ENCODE measurements around the gene LRP1.
A peak's percentile ranks its signal among the peaks of the same experiment; 100 is the strongest.

LRP1 gene

DNA sequence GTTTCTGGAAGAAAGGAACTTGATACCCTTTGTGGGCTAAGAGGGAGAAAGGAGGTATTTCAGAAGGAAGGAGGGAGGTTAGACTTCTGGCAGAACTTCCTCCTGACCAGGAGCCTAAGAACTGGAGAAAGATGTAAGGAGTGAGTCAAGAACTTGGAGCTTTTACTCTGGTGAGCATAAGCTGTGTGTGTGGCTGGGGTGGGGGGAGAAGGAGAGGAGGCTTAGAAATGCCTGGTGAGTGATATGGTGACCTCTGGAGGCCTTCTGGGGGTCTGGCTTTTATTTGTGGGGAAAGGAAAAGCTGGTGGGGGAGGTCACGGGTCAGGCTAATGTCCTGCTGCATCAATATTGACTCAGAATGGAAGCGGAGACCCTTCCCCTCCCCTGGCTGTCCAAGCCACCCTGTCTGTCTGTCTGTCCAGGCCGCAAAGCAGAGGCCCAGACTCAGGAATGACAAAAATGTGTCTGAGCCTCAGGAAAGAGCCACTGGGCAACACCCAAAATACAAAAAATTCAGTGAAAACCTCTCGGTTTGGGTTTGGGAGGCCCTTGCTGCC lies 4.8 kb downstream of the LRP1 start:
- no peak for DNase-seq (ENCODE audit: low read depth, low spot score)
- no peak for TF ChIP-seq ZNF274 (IDR thresholded peaks at IDR 0.05; ENCODE audit: low read depth, low read length)
- TF ChIP-seq YY1 (IDR thresholded peaks at IDR 0.05; ENCODE audit: insufficient read depth, insufficient read length) = no peak
- no peak for TF ChIP-seq SUZ12 (IDR thresholded peaks at IDR 0.05; ENCODE audit: extremely low read depth, insufficient read depth, insufficient read length)
- H3K9me3 ChIP-seq (ENCODE audit: insufficient read depth, low read length) = no peaks in the 10 kb centered on the region
- H3K27me3 ChIP-seq (ENCODE audit: insufficient read depth, insufficient read length) = no peaks in the 10 kb centered on the region
- peak overlapping the region; percentile 26 for H3K9ac ChIP-seq (ENCODE audit: insufficient read length, low read depth)
- peaks cover 34% of the 10 kb centered on the region for H3K4me1 ChIP-seq (ENCODE audit: insufficient read depth, insufficient read length)
- H3K36me3 ChIP-seq (ENCODE audit: insufficient read depth, insufficient read length, low read length) = peaks cover 13% of the 10 kb centered on the region
- no peak overlapping the region for H3K4me3 ChIP-seq (ENCODE audit: insufficient read length, low read depth)

DNA sequence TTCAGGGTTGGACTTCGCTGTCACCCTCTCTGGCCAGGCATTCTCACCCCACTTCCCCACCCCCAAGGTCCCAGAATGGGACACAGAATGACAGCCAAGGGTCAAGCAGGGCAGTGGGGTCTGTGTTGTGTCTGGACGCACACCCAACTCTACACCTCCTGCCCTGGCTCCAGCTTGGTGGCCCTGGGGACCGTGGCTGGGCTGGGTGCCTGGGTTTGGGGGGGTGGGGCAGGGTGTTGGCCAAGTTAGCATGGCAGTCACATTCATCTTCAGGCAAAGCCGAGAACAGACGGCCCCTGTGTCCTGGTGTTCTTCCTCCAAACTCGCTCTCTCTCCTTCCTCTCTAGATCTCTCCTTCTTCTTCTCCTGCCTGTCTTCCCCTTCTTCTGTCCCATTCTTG lies 5.6 kb downstream of the LRP1 start:
- Histone ChIP-seq H3K9me3 (ENCODE audit: insufficient read depth, low read length) (no peaks in the 10 kb centered on the region), H3K4me3 (ENCODE audit: insufficient read length, low read depth) (no peak overlapping the region), H3K36me3 (ENCODE audit: insufficient read depth, insufficient read length, low read length) (peaks cover 22% of the 10 kb centered on the region), H3K9ac (ENCODE audit: insufficient read length, low read depth) (no peak overlapping the region), H3K4me1 (ENCODE audit: insufficient read depth, insufficient read length) (peaks cover 36% of the 10 kb centered on the region), H3K27me3 (ENCODE audit: insufficient read depth, insufficient read length) (no peaks in the 10 kb centered on the region)
- DNase-seq (ENCODE audit: low read depth, low spot score) = no peak
- TF ChIP-seq SUZ12 (IDR thresholded peaks at IDR 0.05; ENCODE audit: extremely low read depth, insufficient read depth, insufficient read length) = no peak
- no peak for TF ChIP-seq ZNF274 (IDR thresholded peaks at IDR 0.05; ENCODE audit: low read depth, low read length)

DNA sequence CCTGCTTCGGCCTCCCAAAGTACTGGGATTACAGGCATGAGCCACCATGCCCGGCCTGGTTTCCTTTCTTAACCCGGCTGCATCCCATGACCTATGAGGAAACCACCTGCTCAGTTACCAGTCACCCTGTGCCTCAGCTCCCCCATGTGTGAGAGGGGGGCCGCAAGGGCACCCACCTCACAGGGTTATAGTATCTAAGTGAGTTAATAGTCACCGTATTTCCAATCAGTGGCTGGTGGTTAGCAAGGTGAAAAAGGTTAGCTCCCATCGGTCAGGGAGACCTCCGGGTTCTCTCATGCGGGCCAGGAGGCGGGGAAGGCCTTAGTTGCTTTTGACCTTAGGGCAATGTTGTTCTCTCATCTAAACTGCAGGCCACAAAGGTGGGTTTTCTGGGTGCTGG lies 6.7 kb downstream of the LRP1 start:
- DNase-seq (ENCODE audit: low read depth, low spot score) = no peak
- no peaks in the 10 kb centered on the region for H3K27me3 ChIP-seq (ENCODE audit: insufficient read depth, insufficient read length)
- no peaks in the 10 kb centered on the region for H3K9me3 ChIP-seq (ENCODE audit: insufficient read depth, low read length)
- H3K9ac ChIP-seq (ENCODE audit: insufficient read length, low read depth) = peak overlapping the region; percentile 33
- H3K4me1 ChIP-seq (ENCODE audit: insufficient read depth, insufficient read length) = peaks cover 34% of the 10 kb centered on the region
- no peak overlapping the region for H3K4me3 ChIP-seq (ENCODE audit: insufficient read length, low read depth)
- TF ChIP-seq SUZ12 (IDR thresholded peaks at IDR 0.05; ENCODE audit: extremely low read depth, insufficient read depth, insufficient read length) (no peak), YY1 (IDR thresholded peaks at IDR 0.05; ENCODE audit: insufficient read depth, insufficient read length) (no peak), ZNF274 (IDR thresholded peaks at IDR 0.05; ENCODE audit: low read depth, low read length) (no peak)
- H3K36me3 ChIP-seq (ENCODE audit: insufficient read depth, insufficient read length, low read length) = peaks cover 32% of the 10 kb centered on the region

DNA sequence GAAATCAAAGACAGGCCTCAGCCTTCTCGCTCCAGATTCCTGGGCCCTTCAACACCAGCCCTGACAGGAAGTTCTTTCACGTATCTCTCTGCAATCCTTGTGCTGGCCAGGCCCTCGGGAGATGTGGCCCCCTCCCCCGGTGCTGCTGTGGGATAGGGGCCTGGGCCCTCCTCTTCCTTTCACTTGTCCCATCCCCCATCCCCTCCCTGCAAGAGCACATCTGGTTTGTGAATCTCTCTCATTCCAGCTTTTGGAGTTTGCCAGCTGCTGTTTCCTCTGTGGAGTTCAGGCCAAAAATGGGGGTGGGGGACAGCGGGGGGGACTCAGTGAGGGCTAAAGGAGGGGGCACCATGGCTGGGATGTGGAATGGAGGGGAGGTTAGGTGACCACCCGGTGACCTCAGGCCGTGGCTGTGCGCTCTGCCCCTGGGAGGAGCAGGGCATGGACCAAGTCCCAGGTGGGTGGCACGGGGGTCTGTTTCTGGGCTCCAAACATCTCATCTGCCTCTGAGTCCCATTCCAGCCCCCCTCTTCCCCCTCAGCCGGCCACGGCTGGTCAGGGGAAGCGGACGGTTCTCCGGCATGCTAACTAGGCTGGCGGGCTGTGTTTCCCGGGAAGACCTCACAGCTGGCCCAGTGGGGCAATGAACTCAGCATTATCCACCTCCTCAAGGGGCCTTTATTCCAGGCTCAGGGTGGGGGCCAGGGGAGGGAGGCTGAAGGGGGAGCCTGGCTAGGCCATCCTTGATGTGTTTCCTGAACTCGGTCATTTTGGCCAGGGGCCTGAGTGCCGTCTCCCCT lies 7.4 kb downstream of the LRP1 start:
- Histone ChIP-seq H3K9me3 (ENCODE audit: insufficient read depth, low read length) (no peaks in the 10 kb centered on the region), H3K27me3 (ENCODE audit: insufficient read depth, insufficient read length) (no peaks in the 10 kb centered on the region), H3K4me3 (ENCODE audit: insufficient read length, low read depth) (no peak overlapping the region), H3K9ac (ENCODE audit: insufficient read length, low read depth) (peak overlapping the region; percentile 42), H3K4me1 (ENCODE audit: insufficient read depth, insufficient read length) (peaks cover 32% of the 10 kb centered on the region), H3K36me3 (ENCODE audit: insufficient read depth, insufficient read length, low read length) (peaks cover 40% of the 10 kb centered on the region)
- no peak for DNase-seq (ENCODE audit: low read depth, low spot score)
- TF ChIP-seq SUZ12 (IDR thresholded peaks at IDR 0.05; ENCODE audit: extremely low read depth, insufficient read depth, insufficient read length) (no peak), YY1 (IDR thresholded peaks at IDR 0.05; ENCODE audit: insufficient read depth, insufficient read length) (no peak), ZNF274 (IDR thresholded peaks at IDR 0.05; ENCODE audit: low read depth, low read length) (no peak)

DNA sequence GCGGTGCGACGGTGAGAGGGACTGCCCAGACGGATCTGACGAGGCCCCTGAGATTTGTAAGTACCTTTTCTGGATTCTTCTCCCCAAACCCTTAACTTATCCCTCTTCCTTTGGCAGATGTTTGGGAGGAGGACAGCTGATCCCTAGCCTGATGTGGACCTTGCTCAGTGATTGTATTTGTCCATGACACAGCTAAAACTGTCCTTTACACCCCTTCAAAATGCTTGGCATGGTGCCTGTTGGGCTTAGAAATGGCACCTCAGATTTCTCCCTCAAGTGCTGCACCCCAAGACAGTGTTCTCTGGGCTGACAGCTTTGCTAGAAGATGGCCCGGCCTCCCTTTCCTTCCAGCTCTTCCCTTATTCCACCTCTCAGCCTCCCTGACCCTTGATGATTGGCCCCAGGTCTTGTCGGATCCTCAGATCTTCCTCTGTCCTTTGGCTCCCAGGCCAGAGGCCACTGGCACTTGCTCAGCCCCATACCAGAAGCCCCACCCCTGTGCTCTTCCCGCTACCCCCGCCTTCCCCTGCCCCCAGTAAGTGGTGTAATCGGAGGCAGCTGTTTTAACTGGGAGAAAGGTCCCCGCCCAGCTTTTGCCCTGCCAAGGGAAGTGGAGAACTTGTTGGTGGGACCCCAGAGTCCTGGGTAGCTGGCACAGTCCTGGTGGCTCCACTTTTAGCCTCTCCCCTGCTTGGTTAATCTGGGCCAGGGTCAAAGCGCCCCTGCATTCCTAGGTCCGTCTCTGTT lies 10.4 kb downstream of the LRP1 start:
- no peak overlapping the region for H3K9ac ChIP-seq (ENCODE audit: insufficient read length, low read depth)
- TF ChIP-seq YY1 (IDR thresholded peaks at IDR 0.05; ENCODE audit: insufficient read depth, insufficient read length) = no peak
- no peak for TF ChIP-seq ZNF274 (IDR thresholded peaks at IDR 0.05; ENCODE audit: low read depth, low read length)
- TF ChIP-seq SUZ12 (IDR thresholded peaks at IDR 0.05; ENCODE audit: extremely low read depth, insufficient read depth, insufficient read length) = no peak
- DNase-seq (ENCODE audit: low read depth, low spot score) = no peak
- H3K27me3 ChIP-seq (ENCODE audit: insufficient read depth, insufficient read length) = no peaks in the 10 kb centered on the region
- peaks cover 16% of the 10 kb centered on the region for H3K4me1 ChIP-seq (ENCODE audit: insufficient read depth, insufficient read length)
- no peak overlapping the region for H3K4me3 ChIP-seq (ENCODE audit: insufficient read length, low read depth)
- peaks cover 63% of the 10 kb centered on the region for H3K36me3 ChIP-seq (ENCODE audit: insufficient read depth, insufficient read length, low read length)
- H3K9me3 ChIP-seq (ENCODE audit: insufficient read depth, low read length) = no peaks in the 10 kb centered on the region

DNA sequence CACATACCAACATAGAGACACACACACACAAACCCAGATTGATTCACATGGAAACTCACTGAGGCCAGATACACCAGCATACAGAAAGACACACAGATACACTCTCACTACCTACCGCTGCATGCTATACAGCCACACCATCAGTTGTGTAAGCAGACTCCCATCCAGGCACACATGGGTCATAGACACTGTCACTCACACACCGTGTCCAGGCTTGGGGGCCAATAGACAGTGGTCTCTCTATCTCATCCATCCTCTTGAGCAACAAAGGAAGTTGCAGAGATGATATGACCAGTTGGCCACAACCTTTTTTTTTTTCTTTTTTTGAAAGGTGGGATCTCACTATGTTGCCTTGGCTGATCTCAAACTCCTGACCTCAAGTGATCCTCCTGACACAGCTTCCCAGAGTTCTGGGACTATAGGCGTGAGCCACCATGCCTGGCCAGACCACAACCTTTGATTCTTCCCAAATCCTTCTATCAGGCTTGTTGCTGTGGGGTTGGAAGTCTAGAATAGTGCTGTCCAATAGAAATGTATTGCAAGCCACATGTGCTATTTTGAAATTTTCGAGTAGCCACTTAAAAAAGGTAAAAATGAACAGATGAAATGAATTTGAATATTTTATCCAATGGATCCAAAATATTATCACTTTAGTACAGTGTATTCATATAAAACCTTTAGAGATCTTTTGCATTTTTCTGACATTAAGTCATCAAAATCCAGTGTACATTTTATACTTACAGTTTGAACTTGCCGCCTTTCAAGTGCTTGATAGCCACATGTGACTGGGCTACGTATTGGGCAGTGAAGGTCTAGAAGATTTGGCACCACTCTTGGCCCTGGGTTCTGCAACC lies 11.7 kb downstream of the LRP1 start:
- H3K36me3 ChIP-seq (ENCODE audit: insufficient read depth, insufficient read length, low read length) = peaks cover 76% of the 10 kb centered on the region

More for the DNA sequence above, 11.7 kb downstream of the LRP1 start:
- no peaks in the 10 kb centered on the region for H3K27me3 ChIP-seq (ENCODE audit: insufficient read depth, insufficient read length)
- H3K9me3 ChIP-seq (ENCODE audit: insufficient read depth, low read length) = no peaks in the 10 kb centered on the region
- H3K4me1 ChIP-seq (ENCODE audit: insufficient read depth, insufficient read length) = peaks cover 10% of the 10 kb centered on the region
- no peak overlapping the region for H3K4me3 ChIP-seq (ENCODE audit: insufficient read length, low read depth)
- no peak for DNase-seq (ENCODE audit: low read depth, low spot score)
- no peak for TF ChIP-seq ZNF274 (IDR thresholded peaks at IDR 0.05; ENCODE audit: low read depth, low read length)
- TF ChIP-seq YY1 (IDR thresholded peaks at IDR 0.05; ENCODE audit: insufficient read depth, insufficient read length) = no peak
- no peak for TF ChIP-seq SUZ12 (IDR thresholded peaks at IDR 0.05; ENCODE audit: extremely low read depth, insufficient read depth, insufficient read length)
- no peak overlapping the region for H3K9ac ChIP-seq (ENCODE audit: insufficient read length, low read depth)

Measured in NT2/D1 (cell line).